H54 (cell line): ENCODE measurements around the gene ARL2BP.
A peak's percentile ranks its signal among the peaks of the same experiment; 100 is the strongest.
"Not testable (repeated sequence)": the region's sequence is repeated elsewhere in the genome, so short reads cannot be mapped to it uniquely, and the experiment has no call there.

Experiments
- DNase-seq: peaks from one replicate; pipeline ENCODE4 v3.0.0; 2011; ENCODE audit warnings: low spot score, mixed read lengths; ENCODE audit not compliant: insufficient read length
- FAIRE-seq: peaks from 3 replicates; lab custom pipeline; 2011; peaks lifted over from hg19 to GRCh38; lab: Jason Lieb, UNC
- POLR2A ChIP-seq: IDR thresholded peaks from 2 replicates; pipeline ENCODE4 v1.6.1; 2011; ENCODE audit warnings: low read depth, mild to moderate bottlenecking, low read length

Gene ARL2BP

DNA sequence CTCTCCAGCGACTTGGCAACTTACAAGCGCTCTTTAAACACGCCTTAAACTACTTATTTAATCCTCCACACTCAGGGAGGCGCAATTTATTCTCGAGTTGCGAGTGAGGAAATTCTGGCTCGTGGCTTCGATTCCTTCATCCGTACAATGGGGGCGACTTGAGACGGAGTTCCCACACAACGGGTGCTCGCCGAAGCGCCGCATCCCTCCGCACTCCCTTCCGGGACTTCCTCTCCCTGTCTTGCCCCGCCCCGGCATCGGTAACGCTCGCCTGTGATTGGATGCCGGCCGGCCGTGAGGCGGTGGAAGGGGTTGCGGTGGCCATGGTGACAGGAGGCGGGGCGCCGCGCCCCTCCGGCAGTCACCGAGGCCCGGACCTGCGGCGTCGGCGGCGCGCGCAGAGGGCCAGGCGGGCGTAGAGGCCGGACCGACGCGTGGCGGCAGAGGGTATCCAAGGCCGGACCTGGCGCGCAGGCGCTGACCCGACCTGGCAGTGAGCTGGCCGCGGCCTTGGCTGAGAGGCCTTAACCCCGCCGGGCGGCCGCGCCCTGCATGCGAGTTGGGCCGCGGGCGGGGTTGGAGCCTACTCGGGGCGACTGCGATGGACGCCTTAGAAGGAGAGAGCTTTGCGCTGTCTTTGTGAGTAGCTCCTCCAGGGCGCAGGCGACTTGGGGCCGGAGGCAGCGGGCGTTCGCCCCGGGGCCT is at the start of gene ARL2BP:
ARL2BP (plus strand) TSS at position 493 of the 705 bp plus-strand sequence; CDS start at position 602, 109 bp downstream.
- DNase-seq (peak; percentile 97), FAIRE-seq (peak; percentile 92)
- TF ChIP-seq POLR2A = peak; percentile 76

DNA sequence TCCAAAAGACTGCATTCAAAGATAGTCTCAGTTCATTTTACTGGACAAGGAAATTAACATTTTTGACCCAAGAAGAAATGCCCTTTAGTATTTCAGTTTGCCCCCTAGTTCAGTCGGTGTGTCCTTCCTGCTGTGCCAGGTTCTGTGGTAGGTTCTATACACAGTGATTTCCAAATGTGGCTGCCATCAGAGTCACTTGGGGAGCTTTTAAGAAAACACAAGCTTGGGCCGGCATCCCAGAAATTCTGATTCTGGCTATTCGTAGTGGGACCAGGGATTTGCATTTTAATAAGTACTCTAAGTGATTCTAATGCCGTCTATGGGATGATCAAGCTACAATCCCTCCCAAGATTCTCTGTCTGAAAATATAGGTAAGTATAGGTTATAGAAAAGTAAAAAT is 48.8 kb upstream of the ARL2BP start:
- no peak for TF ChIP-seq POLR2A
- no peak for FAIRE-seq

GRCh38 chr16:57196753-57197152 is 48.3 kb upstream of the ARL2BP start:
- FAIRE-seq = no peak
- TF ChIP-seq POLR2A = no peak

More for the DNA sequence above, 48.8 kb upstream of the ARL2BP start:
- no peak for DNase-seq

DNA sequence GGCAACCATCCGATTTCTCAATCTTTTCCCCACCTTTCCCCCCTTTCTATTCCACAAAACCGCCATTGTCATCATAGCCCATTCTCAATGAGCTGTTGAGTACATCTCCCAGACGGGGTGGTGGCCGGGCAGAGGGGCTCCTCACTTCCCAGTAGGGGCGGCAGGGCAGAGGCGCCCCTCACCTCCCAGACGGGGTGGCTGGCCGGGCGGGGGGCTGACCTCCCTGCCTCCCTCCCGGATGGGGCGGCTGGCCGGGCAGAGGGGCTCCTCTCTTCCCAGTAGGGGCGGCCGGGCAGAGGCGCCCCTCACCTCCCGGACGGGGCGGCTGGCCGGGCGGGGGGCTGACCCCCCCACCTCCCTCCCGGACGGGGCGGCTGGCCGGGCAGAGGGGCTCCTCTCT is 44.7 kb upstream of the ARL2BP start:
- not testable (repeated sequence) for FAIRE-seq, DNase-seq

More at GRCh38 chr16:57196753-57197152, 48.3 kb upstream of the ARL2BP start:
- no peak for DNase-seq

GRCh38 chr16:57200926-57201325 is 44.1 kb upstream of the ARL2BP start:
- not testable (repeated sequence) for FAIRE-seq, DNase-seq

GRCh38 chr16:57202095-57202886 is 42.8 kb upstream of the ARL2BP start:
- DNase-seq = no peak
- no peak for TF ChIP-seq POLR2A
- no peak for FAIRE-seq

GRCh38 chr16:57203451-57203850 is 41.6 kb upstream of the ARL2BP start:
- no peak for TF ChIP-seq POLR2A
- DNase-seq = no peak
- FAIRE-seq = peak; percentile 6

- DNase-seq (no peak), FAIRE-seq (no peak)
- TF ChIP-seq POLR2A = no peak
Observed at GRCh38 chr16:57204675-57205074, 40.4 kb upstream of the ARL2BP start.

- no peak for DNase-seq
- FAIRE-seq = no peak
- no peak for TF ChIP-seq POLR2A
Observed at GRCh38 chr16:57208926-57209325, 36.1 kb upstream of the ARL2BP start.

- no peak for TF ChIP-seq POLR2A
- DNase-seq = no peak
- no peak for FAIRE-seq
Observed at GRCh38 chr16:57209780-57210179, 35.3 kb upstream of the ARL2BP start.

DNA sequence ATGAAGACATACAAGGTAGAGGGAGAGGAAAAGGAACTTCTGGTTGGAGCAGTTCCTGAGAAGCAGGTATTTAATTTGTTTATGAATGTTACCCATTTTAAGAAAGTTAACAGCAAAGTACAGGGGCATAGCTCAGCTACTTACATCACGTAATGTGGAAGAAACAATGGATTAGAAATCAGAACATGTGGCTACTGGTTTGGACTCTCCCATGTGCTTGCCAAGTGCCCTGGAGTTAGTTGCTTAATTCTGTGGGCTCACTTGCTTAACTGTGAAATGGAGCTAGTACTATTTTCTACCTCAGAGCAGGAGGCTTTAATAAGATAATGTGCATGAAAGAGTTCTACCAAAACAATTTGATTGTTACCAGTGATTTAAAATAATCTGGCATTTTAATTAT is 31.6 kb upstream of the ARL2BP start:
- DNase-seq (no peak), FAIRE-seq (no peak)
- TF ChIP-seq POLR2A = no peak

DNA sequence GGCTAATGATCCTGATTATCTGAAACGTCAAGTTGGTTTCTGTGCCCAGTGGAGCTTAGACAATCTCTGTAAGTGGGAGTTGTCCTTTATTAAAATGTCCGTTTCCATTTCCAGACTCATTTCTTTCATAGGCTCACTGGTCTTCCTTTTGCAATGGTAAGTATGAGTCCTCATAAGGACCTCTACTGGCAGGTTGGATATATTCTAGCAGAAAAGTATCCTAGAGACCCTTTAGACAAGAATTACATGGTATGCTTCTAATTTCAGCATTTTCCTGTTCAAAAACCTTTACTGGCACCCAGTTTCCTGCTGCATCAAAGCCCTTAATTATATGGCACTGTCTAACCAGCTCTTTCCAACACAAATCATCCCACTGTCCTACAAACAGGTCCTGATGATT is 28.1 kb upstream of the ARL2BP start:
- TF ChIP-seq POLR2A = no peak
- peak; percentile 27 for FAIRE-seq
- DNase-seq = no peak

DNA sequence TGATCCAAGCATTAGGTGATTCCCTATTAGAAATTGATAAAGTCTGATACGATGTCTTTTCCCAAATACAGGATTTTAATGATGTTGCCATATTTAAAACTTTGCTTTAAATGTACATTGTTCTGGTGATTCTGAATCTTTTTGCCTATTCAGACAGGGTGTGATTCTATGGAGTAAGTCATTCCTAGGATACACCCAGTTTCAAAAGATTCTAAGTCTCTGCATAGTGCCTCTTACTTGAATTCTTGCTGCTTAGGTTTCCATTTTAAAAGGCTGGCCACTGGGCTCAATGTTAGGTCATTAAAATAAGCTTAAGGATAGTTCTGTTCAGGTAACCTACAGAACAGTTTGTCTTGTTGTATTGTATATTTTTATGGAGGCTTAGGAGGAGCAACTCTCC is 22.0 kb upstream of the ARL2BP start:
- no peak for TF ChIP-seq POLR2A
- FAIRE-seq (no peak), DNase-seq (no peak)

- FAIRE-seq = no peak
- no peak for TF ChIP-seq POLR2A
- DNase-seq = no peak
Observed at GRCh38 chr16:57224651-57225335, 20.3 kb upstream of the ARL2BP start.
